ENCODE results near the gene PRRT1.

Gene PRRT1

DNA sequence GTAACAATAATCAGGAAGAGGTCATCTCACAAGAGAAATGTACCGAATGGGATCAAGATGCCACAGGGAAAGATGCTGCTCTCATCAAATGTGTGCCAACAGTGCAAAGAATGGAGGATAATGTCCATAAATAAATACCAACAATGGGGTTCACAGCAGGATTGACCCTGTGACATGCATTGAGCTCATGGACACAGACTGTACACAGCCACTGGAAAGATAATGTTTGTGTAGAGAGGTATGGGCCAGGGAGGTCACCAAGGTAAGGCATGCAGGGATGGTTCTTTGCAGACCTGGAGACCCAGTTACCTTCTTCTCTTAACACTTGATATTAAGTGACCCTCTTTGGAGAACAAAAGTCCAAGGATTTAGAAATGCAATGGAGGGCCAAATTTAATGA is 22.7 kb upstream of the PRRT1 start:
- no peak for DNase-seq (ENCODE audit: low spot score)

GRCh38 chr6:32173051-32173727 is 21.4 kb upstream of the PRRT1 start:
- no peak for DNase-seq (ENCODE audit: low spot score)

DNA sequence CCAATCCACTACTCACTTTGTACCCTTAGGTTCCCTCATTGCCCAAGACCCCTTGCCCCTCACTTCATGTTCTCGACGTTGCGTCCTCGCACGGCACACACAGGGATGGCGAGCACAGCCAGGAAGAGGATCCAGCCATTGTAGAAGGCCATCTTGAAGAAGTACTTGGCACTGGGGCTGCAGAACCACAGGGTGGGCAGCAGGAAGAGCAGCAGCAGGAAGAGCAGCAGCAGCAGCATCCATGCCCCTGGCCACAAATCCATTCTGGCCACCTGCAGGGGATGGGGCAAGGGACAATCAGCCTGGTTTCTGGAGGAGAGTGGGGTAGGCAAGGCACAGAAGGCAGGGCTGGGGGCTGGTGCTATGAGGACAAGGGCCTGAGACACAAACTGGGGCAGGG is 19.5 kb upstream of the PRRT1 start:
- DNase-seq (ENCODE audit: low spot score) = no peak

GRCh38 chr6:32170294-32170693 is 18.6 kb upstream of the PRRT1 start:
- no peak for DNase-seq (ENCODE audit: low spot score)

- DNase-seq (ENCODE audit: low spot score) = peak; percentile 38
These were observed 17.3 kb upstream of the PRRT1 start for GRCh38 chr6:32168807-32169591.

GRCh38 chr6:32168350-32168749 is 16.6 kb upstream of the PRRT1 start:
- DNase-seq (ENCODE audit: low spot score) = no peak

DNA sequence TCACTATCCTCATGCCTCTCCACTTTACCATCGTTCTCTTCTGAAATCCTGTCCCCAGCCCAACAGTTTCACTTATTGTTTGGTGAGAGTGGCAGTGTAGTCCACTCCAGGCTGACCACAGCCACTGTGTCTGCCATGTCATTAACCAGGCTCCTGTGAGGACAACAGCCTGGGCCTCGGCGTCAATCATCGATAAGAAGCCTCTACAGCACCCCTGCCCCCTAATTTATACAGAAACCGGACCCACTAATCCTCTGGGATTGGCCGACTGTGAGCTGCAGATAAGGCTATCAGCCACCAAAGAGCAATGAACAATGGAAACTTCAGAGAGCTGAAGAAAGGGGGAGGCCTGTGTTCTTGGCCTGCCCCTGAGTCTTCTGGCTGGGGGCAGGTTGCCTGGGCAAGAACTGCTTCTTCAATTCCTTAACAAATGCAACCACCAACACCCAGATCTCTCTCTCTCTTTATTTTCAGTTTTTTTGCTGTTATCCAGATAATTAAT is 16.1 kb upstream of the PRRT1 start:
- DNase-seq (ENCODE audit: low spot score) = peak; percentile 57

- DNase-seq (ENCODE audit: low spot score) = no peak
These were observed 15.5 kb upstream of the PRRT1 start for GRCh38 chr6:32167154-32167760.

DNA sequence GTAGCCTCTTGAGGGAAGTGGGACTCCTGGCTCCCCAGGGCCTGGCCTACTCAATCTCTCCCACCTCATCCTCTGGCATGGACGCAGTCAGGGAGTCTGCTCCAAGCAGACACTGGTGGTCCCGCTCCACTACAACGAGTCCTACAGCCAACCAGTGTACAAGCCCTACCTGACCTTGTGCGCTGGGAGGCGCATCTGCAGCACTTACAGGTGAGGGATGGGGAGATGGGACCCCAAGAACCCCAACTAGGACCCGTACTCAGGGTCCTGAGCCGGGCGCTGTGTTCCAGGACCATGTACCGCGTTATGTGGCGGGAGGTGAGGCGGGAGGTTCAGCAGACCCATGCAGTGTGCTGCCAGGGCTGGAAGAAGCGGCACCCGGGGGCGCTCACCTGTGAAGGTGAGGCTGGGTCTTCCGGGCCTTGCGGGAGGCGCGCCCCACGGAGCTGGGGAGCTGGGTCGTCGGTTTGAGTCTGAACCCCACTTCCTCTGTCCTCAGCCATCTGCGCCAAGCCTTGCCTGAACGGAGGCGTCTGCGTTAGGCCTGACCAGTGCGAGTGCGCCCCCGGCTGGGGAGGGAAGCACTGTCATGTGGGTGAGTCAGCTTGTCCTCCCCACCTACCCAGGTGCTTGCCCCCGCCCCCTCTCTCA is 14.8 kb upstream of the PRRT1 start:
- no peak for DNase-seq (ENCODE audit: low spot score)

DNA sequence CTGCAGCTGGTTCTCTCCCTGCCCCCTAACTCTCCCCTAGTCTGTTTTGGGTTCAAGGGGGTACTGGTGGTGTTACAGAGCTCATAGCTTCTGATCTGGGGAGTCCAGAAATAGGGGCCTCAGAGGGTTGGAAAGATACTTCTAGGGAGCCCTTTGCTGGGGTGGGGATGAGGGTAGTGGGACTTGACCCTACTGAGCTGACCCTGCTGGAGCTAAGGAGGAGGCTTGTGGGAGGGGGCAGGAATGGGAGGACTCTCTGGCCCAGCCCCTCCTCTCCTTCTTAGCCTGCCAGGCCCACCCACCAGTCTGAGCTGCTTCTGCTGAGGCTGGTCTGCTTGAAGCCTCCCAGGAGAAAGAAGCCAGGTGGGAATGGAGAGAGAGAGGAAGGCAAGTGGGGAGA is 12.6 kb upstream of the PRRT1 start, which contains the start of gene EGFL8:
TSS of gene EGFL8 (plus strand) at position 301 of the 400 bp plus-strand sequence. CDS start 1,571 bp downstream, outside the sequence.
- no peak for DNase-seq (ENCODE audit: low spot score)

DNA sequence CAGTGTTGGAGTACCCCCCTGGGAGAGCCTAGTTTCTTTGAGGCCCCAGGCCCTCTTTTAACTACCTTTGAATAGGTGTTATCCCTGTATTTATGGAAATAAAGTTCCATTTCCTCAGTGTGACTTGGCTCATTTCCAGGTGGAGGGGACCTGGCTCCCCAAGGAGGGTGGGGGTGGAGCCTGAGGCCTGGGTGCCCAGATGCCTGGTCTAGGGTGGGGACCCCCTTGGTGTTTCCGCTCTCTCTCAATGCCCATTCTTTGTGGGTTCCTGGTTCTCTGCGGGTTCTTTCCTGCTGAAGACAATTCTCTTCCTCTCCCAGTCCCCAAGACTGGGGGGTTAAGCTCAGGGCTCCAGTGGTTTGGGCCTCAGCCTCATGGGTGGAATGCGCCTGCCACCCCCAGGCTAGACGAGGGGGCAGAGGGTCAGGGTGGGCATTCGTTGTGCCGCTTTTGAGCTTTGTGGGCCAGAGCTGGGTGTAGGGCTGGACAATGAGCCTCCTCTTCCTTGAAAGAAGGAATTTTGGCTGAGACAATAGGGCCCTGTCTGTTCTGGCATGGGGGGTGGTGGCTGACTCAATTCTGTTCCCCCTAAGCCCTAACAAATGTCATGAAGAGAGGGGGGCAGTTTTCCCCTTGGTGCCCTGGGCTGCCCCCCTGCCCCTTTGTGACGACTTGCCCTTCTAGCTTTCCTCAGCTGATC is 12.0 kb upstream of the PRRT1 start:
- DNase-seq (ENCODE audit: low spot score) = no peak

GRCh38 chr6:32158052-32158451 is 6.3 kb upstream of the PRRT1 start:
- no peak for DNase-seq (ENCODE audit: low spot score)

DNA sequence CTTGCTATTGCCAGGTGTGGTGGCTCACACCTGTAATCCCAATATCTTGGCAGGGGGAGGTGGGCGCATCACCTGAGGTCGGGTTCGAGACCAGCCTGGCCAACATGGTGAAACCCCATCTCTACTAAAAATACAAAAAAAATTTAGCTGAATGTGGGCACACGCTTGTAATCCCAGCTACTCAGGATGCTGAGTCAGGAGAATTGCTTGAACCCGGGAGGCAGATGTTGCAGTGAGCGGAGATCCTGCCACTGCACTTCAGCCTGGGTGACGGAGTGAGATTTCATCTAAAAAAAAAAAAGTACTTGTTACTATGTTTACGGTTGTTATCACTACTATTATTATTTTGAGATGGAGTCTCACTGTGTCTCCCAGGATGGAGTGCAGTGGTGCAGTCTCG is 5.2 kb upstream of the PRRT1 start:
- no peak for DNase-seq (ENCODE audit: low spot score)

DNA sequence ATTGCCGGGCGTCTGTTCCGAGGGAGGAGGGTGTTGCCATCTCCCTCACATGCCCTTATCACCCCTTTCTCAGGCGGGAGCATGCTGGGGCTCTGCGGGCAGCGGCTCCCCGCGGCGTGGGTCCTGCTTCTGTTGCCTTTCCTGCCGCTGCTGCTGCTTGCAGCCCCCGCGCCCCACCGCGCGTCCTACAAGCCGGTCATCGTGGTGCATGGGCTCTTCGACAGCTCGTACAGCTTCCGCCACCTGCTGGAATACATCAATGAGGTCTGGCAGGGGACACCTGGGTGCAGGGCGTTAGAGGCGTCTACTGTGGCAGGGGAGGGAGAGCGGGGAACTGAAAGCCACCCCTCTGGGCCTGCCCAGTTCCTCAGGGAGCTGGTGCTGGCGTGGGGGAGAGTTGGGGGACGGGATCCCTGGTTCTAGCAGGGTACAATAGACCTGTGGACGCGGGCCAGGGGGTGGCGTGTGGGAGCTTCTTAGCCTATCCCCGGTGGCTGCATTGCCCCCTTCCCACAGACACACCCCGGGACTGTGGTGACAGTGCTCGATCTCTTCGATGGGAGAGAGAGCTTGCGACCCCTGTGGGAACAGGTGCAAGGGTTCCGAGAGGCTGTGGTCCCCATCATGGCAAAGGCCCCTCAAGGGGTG is 2.9 kb upstream of the PRRT1 start:
- peak; percentile 74 for DNase-seq (ENCODE audit: low spot score)

DNA sequence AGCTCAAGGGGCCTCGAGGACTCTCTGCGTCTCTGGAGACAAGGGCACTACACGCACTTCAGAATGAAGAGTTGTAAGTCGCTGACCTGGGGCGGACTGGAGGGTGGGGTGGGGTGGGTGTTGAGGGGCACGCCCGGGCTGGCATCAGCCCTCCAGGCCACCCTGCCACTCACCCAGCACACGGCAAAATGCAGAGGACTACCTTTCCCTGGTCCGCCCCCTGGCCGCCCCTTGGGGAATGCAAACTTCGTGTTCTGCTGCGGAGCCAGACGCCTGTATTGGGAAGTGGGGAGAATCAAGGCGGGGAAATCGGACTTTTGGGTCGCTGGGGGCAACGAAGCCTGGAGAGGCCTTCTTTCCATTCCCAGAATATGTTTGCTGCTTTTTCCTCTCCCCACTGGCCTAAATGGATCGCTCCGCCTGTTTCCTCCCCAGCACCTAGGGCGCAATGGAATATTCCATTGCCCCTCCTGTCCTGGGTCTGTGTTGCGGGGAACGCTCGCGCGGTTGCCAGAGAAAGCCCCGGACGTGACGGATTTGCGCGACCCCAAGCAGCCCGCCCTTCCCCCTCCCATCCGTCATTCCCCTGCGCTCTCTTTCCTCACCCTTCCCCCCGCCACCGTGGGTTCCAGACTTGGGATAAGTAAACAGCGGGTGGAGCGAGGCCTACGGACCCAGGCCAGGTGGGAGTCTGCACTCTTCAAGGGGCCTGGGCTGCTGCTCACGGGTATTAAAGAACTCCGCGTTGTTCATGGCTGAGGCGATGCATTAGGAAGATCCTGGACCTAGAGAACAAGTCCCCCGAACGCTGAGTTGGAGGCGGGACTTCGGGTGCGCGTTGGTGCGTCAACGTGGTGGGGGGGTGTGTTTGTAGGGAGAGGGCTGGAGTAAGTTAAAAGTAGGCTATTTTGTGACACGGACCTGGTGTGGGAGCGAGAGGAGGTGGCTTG is 2.1 kb upstream of the PRRT1 start, which contains the start of gene PPT2:
TSS of gene PPT2 (plus strand) at position 578 of the 950 bp plus-strand sequence. CDS start 454 bp downstream, outside the sequence.
- peak; percentile 89 for DNase-seq (ENCODE audit: low spot score)

DNA sequence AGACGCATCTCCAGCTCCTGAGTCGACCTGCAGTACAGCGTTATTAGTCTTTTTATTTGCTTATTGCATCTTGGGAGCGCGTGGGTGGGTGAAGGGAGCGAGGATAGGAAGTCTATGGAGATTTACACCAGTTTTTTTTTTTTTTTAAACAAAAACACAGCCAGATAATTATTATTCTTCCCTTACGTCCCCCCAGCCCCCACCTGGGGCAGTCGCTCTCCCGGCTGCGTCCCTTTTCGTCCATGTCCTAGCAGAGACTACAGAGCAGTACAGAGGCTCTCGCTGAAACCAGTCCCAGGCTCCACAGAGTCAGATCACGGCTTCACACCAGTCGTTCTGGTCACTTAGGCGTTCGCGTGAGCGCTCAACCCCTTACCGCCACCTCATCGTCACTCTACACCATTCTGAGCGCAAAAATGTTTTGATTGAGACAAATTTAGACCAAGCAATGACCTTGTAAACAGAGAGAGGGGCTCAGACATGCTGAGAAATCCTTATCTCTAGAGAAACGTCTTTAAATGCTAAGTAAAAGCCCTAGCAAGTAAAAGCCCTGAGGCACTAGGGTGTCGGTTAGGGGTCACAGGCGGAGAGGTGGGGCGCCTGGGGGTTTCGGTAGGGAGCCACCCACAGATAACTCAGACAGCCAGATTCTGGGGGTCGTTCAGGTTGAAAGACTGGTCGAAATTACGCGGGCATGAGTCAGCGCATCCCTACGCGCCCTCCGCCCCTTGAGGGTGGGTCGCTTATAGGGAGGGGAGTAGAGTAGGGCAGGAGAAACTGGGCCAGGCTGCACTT is 1.2 kb upstream of the PRRT1 start:
- DNase-seq (ENCODE audit: low spot score) = peak; percentile 70

DNA sequence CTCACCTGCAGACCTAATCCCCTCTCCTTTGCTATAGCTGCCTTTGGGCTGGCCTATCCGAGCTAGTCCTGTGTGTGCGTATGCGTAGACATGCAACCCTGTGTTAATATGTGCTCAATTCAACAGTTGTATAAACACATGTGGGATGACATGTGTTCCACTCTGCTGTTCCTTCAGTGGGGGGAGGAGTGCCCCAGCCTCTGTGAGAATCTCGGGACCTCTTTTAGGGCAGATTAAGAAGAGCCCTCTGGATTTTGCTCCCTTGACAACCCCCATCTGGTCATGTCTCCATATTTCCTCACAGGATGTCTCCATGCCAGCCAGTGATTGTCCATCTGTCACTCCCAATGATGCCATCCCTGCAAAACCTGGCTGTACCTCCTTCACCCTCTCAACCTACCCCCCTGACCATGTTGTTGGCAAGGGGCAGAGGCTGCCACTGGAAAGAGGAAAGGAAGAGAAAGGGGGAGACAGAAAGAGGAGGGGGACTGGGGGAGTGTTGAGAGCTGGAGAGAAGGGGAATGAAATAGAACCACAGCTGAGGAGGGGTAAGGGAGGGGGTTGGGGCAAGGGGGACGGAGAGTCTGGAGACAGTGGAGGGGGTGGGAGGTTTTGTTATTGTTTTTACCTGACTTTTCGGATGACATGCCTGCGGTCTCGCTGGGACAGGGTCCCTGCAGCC is 417 bp downstream of the PRRT1 start:
- no peak for DNase-seq (ENCODE audit: low spot score)

All from ecto neural progenitor cell (in vitro differentiated cells).